GM10266 (cell line): ENCODE measurements around the gene PDIA2.

ENCODE experiments used
- DNase-seq: peaks from one replicate; pipeline ENCODE4 v3.0.0; 2012; ENCODE audit errors: extremely low spot score
- CTCF ChIP-seq: IDR thresholded peaks from 2 replicates; pipeline ENCODE4 v1.5.1; 2012; ENCODE audit warnings: mild to moderate bottlenecking, low read depth; ENCODE audit not compliant: control insufficient read depth, insufficient read depth; ENCODE audit errors: missing control alignments

The PDIA2 gene

GRCh38 chr16:290015-290680 is 7.2 kb downstream of the PDIA2 start:
- DNase-seq, result no peak
- no peak for TF ChIP-seq CTCF

- DNase-seq, result no peak
- TF ChIP-seq CTCF, result no peak
Measured at GRCh38 chr16:290681-291405, 7.9 kb downstream of the PDIA2 start.

GRCh38 chr16:291539-291938 is 8.6 kb downstream of the PDIA2 start:
- DNase-seq, result no peak
- TF ChIP-seq CTCF, result no peak

GRCh38 chr16:293043-293775 is 10.2 kb downstream of the PDIA2 start:
- TF ChIP-seq CTCF, result no peak
- no peak for DNase-seq

- no peak for TF ChIP-seq CTCF
- no peak for DNase-seq
Measured at GRCh38 chr16:296276-296675, 13.3 kb downstream of the PDIA2 start.

GRCh38 chr16:296806-297510 is 14.0 kb downstream of the PDIA2 start:
- no peak for DNase-seq
- no peak for TF ChIP-seq CTCF
